SW 1271 (cell line): Measurements from ENCODE around the gene LCTL.
"Not testable (repeated sequence)": the region's sequence is repeated elsewhere in the genome, so short reads cannot be mapped to it uniquely, and the experiment has no call there.

Experiments used
- DNase-seq, 2 experiments: peaks; one replicate each; lab custom pipeline; 2025; lab: John Stamatoyannopoulos, UW

LCTL gene

GRCh38 chr15:66592505-66593218 lies 26.9 kb upstream of the LCTL start:
- DNase-seq, result no peak

DNA sequence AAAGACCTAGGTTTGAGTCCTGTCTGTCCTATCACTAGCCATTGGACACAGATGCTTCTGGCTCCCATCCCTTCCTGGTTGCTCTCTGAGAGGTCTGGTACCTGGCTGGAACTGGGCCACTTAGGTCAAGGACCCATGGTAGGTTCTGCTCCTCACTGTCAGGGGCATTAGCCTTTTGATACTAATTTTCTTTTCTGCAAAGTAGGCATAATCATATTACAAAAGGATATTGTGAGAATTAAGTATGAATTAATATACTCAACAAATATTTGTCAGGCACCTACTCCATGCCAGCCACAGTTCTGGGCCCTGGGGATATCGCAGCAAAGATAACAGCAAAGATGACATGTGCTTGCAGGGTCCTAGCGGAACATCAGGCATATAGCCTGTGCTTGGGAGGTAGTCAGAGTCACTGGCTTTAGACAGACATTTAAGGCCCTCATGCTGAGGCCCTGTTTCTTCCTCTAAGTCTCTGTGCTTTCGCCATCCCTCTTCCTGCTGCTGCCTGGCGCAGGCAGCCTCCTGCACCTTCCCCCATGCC lies 25.6 kb upstream of the LCTL start:
- DNase-seq, result no peak

DNA sequence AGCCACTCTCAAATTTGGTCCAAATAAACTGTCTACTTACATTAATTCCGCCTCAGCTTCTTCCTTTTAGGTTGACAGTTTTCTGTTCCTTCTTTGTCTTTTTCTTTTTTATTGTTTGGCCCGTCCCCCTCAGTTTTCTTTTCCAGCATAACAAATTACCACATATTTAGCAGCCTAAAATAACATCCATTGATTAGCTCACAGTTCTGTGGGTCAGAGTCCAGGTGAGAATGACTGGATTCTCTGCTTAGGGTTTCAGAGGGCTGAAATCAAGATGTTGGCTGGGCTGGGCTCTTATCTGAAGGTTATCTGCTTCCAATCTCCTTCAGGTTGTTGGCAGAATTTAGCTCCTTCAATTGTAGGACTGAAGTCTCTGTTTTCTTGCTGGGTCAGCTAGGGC lies 24.6 kb upstream of the LCTL start:
- DNase-seq, result no peak

GRCh38 chr15:66589429-66589828 lies 23.6 kb upstream of the LCTL start:
- DNase-seq, result not testable (repeated sequence)

- no peak for DNase-seq
Observed at GRCh38 chr15:66588971-66589370, 23.2 kb upstream of the LCTL start.

DNA sequence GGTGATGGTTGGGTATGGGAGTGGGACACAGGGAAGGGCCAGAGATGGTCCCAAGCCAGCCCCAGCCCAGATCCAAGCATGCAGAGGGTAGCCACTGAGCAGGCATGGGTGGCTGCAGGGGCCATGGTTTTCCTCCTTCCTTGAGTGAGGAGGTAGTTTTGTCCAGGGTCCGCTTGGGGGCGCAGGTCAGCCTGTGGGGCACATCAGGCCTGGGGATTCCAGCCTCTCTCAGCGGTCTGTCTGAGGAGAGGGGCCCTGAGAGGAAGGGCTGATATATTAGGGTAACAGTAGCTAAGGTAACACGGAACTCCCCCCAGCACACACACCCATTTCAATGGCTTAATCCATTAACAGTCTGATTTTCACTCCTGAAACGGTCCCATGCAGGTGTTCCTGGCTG lies 22.7 kb upstream of the LCTL start:
- DNase-seq, result no peak

DNA sequence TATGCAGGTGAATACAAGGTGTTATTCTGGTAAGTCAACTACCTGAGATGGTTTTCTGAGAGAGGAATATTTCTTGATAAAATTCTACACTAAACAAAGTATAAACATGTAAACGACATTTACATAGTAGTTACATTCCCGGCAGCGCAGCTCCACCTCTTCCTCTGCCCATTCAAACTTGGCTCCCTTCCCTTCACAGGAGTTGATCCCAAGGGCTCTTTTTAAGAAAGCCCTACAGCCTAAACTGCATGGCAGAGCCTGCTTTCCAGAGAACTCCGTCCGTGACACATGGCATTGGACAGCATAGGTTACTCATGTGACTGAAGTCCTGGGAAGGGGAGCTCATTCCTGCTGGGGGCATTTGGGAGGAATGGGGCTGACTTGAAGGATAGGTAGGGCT lies 22.0 kb upstream of the LCTL start:
- no peak for DNase-seq

GRCh38 chr15:66587020-66587419 lies 21.2 kb upstream of the LCTL start:
- DNase-seq, result no peak

GRCh38 chr15:66586155-66586976 lies 20.6 kb upstream of the LCTL start:
- no peak for DNase-seq

DNA sequence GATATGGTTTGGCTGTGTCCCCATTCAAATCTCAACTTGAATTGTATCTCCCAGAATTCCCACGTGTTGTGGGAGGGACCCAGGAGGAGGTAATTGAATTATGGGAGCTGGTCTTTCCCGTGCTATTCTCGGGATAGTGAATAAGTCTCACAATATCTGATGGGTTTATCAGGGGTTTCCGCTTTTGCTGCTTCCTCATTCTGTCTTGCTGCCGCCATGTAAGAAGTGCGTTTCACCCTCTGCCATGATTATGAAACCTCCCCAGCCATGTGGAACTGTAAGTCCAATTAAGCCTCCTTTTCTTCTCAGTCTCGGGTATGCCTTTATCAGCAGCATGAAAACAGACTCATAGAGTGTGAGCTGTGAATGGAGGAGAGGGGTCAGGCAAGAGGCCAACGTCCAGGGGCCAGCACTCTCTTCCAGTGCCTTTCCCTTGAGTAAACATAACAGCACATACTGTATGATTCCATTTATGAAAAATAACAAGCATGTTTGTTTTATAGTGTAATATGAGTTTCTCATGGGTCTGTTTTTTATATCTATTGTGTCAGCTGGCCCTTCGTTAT lies 16.3 kb upstream of the LCTL start:
- no peak for DNase-seq

DNA sequence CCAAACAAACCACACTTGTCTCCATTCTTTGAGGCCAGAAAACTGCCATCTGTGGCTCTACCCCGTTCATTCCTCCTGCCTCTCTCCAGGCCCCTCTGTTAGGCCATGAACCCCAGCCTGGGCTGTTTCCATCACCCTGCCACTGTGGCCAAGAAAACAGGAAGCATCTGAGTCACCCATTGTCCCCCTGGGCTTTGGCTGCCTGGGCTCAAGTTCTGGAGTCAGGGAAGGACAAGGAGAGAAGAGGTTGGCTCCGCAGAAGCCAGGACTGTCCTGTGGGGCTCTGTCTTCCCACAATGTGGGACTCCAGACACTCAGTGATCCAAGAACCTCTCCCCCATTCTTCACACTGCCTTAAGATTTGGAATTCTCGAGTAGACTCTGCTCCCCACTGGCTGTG lies 14.8 kb upstream of the LCTL start:
- no peak for DNase-seq

DNA sequence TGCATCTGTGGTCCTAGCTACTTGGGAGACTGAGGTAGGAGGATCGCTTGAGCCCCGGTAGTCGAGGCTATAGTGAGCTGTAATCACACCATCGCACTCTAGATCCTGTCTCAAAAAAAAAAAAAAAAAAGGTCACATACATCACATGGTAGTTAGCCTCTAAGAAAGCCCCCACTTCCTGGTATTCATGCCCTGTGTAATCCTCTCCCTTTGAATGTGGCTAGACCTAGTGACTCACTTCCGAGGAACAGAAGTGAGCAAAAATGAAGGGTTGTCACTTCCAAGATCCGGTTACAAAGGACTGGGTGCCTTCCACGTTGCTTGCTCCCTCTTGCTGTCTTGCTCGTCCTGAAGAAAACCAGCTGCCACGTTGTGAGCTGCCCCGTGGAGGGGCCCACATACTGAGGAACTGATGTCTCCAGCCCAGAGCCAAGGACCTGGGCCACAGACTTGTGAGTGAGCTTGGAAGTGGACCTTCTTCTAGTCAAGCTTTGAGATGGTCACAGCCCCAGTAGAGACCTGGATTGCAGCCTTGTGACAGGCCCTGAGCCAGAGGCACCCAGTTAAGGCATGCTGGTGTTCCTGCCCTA lies 12.6 kb upstream of the LCTL start:
- peak in 1 of 2 experiments; percentile 22 for DNase-seq

DNA sequence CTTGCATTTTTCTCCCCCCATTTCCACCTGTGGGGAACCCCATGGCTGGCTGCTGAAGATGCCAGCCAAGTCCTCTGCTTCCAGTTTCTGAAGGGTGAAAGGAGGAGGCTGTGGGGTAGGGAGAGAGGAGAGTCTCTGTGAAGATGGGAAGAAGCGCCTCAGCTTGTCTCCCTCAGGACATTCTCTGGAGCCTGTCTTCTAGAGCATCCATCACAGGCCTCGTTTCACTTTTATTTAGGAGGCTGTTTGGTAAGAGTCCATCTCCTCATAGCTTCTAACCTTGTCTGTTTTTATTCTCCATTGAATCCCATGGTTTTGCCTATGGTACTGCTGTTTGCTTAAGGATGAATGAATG lies 8.8 kb upstream of the LCTL start:
- no peak for DNase-seq

DNA sequence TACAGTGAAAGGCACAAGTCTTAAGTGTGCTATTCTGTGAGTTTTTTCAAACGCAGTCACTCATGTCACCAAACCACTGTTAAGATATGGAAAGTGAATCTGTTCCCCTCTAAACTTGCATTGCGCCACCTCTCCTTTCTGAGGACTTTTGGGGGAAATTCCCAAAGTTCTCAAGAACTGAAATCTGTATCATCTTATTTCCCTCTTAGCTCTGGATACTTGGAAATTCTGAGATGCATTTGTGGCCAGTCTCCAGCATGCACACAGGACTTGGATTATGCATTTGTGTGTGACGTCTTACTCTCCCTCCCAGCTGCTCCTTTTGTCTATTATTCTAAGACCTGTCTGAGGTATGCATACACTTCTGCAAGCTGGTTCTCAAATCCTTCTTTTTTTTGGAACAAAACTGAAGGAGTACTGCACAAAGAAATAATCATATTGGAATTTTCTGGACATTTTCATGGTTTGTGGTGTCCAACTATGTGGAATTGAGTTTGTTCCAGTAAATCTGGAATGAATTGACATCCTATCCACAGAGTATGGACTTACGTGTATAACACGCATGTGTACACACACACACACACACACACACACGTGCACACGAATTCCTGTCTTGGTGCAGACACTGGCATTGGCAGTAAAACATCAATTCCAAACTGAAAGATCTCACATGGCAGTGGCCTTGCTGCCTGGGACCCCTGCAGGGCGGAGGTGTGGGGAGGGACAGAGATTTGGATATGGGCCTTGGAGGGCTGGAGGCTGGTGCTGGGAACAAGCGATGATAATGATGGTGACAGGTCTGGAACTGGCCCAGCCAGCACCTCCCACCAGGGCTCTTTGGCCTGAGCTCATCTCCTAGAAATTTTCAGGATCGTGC lies 8.2 kb upstream of the LCTL start:
- no peak for DNase-seq

DNA sequence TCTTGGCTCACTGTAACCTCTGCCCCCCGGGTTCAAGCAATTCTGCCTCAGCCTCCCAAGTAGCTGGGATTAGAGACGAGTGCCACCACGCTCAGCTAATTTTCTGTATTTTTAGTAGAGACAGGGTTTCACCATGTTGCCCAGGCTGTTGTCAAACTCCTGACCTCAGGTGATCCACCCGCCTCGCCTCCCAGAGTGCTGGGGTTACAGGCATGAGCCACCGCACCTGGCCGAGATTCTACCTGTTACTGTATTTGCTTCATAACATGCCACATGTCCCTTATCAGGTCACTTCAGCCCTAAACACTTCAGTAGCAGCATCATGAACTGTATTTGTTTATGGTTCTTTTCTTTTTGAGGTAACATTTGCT lies 7.5 kb upstream of the LCTL start:
- no peak for DNase-seq

DNA sequence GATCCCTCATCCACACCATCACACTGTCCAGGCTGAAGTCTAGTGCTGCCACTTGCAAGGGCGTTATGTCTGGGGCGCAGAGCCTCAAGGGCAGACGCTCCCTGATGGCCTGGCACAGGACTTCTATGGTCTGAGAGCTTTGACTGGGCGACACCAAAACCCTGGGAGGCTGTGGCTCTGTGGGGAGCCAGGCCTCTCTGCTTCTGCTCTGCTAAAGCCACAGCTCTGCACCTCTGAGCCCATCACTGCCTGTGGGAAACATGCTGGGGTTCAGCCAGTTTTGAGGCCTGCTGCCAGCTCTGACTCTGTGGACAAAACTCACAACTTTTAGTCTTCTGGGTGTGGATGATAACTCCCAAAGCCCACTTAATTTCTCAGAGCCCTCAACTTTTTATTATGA lies 6.3 kb upstream of the LCTL start:
- no peak for DNase-seq

- DNase-seq, result no peak
Observed at GRCh38 chr15:66570842-66571478, 5.2 kb upstream of the LCTL start.

DNA sequence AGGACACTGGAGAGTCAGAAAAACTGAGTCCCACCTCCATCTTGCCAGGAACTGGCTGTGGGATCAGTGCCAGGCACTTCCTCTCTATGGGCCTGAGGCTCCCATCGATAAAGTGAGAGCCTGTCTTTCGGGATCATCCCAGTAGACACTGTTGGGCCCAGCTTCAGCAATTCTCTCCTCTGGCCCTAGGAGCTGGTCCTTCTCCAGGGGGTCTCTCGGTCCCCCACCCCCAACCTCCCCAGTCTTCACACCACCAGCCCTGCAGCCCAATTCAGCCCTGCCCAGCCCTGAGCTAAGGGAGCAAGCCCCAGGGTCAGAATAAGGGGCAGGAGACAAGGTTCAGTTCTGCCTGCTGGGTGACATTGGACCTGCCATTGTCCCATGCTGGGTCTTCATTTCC lies 4.5 kb upstream of the LCTL start:
- DNase-seq, result no peak

DNA sequence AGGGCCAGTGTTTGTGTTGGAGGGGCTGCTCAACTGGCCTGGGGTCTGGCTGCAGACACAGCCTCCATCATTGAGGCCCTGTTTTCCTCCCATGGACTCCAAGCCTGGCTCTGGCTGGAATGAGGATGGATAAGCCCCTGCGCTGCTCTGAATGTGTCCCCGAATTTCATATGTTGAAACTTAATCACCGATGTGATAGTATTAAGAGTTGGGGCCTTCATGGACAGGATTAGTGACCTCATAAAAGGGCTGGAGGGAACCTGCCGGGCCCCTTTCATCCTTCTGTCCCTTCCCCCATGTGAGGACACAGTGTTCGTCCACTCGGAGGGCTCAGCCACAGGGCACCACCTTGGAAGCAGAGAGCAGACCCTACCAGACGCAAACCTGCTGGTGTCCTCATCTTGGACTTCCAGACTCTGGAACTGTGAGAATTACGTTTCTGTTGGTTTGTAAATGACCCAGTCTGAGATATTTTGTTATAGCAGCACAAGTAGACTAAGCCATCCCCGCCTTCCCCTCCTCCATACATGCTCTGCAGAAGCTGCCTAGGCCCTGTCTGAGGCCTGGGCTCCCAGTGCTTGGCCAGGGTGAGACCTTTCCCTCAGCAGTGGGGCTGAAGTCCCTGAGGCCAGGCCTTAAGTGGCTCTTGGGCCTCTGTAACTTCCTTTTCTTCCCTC lies 3.8 kb upstream of the LCTL start:
- no peak for DNase-seq

DNA sequence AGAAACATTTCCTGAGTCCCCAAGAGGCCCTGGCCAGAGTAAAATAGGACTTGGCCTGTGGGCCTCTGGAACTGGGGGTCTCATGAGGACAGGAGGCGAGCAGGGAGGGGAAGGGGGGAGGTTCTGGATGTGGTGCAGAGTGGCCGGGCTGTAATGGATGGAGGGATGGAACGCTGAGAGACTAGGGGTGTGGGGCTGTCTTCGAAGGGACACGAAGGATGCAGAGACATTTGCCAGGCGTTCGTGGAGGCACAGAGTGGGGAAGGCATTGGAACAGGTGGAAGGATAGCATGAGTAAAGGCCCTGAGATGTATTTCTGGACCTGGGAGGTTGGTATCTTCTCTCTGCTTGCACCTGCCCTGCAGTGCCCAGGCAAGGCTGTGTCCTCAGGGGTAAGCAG lies 2.1 kb upstream of the LCTL start:
- DNase-seq, result no peak
